ENCODE measurements around the gene GREB1L.
"Not testable (repeated sequence)": the region's sequence is repeated elsewhere in the genome, so short reads cannot be mapped to it uniquely, and the experiment has no call there.

GREB1L gene

DNA sequence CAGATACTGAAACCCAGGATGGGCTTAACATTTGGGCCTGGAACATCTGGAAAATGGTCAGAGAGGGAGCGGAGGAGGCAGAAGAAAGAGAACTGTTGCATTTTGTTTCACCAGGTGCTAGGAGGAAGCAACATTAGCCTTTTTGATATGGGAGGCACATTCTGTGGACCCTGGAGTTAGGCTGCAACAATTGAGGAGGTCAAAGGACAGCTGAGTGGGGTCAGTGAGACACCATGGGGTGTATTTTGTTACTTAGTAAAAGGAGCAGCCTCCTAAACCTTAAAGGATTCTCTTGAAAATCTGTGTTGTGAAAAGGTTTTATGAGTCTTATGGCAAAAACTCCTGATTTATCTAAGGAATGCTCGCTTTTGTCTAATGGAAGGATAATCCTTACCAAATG is 124.9 kb downstream of the GREB1L start:
- DNase-seq (ENCODE audit: low read depth): no peak
- TF ChIP-seq, protein P1, sequence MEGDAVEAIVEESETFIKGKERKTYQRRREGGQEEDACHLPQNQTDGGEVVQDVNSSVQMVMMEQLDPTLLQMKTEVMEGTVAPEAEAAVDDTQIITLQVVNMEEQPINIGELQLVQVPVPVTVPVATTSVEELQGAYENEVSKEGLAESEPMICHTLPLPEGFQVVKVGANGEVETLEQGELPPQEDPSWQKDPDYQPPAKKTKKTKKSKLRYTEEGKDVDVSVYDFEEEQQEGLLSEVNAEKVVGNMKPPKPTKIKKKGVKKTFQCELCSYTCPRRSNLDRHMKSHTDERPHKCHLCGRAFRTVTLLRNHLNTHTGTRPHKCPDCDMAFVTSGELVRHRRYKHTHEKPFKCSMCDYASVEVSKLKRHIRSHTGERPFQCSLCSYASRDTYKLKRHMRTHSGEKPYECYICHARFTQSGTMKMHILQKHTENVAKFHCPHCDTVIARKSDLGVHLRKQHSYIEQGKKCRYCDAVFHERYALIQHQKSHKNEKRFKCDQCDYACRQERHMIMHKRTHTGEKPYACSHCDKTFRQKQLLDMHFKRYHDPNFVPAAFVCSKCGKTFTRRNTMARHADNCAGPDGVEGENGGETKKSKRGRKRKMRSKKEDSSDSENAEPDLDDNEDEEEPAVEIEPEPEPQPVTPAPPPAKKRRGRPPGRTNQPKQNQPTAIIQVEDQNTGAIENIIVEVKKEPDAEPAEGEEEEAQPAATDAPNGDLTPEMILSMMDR (IDR thresholded peaks at IDR 0.05; ENCODE audit: insufficient read depth, low read depth, low read length, missing control alignments): no peak
- no peak overlapping the region for H3K4me3 ChIP-seq (ENCODE audit: low read depth, low read length)

DNA sequence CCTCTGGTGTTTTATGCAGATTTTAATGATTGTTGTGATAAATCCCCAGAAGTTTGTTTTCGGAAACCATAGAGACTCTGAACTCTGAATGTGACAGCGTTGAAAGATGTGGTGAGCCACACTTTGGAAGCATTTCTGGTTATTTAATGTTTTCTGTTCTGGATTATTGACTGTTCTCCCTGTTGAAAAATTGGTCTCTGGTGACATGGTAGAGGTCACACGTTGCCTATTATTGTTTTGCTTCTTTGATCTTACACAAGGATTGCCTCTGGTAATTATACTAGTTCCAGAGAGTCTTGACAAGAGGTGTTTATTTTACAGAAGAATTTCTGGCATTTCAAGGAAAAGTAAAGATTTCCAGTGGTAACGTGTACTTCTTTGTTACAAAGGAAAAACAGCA is 127.1 kb downstream of the GREB1L start:
- no peak for DNase-seq (ENCODE audit: low read depth)
- TF ChIP-seq, protein P1 (IDR thresholded peaks at IDR 0.05; ENCODE audit: insufficient read depth, low read depth, low read length, missing control alignments): no peak

DNA sequence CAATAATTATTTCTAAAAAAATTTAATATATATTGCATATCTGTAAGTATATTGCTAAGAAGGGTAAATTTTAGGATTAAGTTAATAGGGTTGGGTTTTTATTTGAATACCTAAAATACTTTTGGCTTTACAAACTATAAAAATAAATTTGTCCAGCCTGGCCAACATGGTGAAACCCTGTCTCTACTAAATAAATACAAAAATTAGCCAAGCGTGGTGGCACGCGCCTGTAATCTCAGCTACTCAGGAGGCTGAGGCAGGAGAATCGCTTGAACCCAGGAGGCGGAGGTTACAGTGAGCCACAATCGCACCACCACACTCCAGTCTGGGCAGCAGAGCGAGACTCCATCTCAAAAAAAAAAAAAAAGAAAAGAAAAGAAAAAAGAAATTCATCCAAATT is 127.6 kb downstream of the GREB1L start:
- not testable (repeated sequence) for H3K4me3 ChIP-seq (ENCODE audit: low read depth, low read length); DNase-seq (ENCODE audit: low read depth)

More for the DNA sequence above, 127.1 kb downstream of the GREB1L start:
- H3K4me3 ChIP-seq (ENCODE audit: low read depth, low read length): no peak overlapping the region

DNA sequence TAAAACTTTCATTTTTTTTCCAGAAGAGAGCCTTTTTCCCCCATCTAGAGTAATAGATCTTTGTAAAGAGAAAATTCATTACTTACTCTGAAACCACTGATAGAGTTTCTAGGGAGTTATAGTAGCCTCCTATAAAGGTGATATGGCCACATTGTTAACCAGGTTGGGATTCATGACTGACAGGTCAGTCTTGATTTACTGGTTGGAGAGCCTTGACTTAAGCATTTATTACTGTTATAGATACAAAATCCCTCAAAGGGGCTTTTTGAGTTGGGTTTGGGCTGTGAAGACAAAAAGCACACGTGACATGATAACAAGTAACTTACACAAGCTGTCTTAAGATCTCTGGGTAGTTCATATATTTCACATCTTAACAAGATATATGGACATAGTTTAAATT is 141.0 kb downstream of the GREB1L start:
- H3K4me3 ChIP-seq (ENCODE audit: low read depth, low read length): no peak overlapping the region
- TF ChIP-seq, protein P1 (IDR thresholded peaks at IDR 0.05; ENCODE audit: insufficient read depth, low read depth, low read length, missing control alignments): no peak
- DNase-seq (ENCODE audit: low read depth): no peak

DNA sequence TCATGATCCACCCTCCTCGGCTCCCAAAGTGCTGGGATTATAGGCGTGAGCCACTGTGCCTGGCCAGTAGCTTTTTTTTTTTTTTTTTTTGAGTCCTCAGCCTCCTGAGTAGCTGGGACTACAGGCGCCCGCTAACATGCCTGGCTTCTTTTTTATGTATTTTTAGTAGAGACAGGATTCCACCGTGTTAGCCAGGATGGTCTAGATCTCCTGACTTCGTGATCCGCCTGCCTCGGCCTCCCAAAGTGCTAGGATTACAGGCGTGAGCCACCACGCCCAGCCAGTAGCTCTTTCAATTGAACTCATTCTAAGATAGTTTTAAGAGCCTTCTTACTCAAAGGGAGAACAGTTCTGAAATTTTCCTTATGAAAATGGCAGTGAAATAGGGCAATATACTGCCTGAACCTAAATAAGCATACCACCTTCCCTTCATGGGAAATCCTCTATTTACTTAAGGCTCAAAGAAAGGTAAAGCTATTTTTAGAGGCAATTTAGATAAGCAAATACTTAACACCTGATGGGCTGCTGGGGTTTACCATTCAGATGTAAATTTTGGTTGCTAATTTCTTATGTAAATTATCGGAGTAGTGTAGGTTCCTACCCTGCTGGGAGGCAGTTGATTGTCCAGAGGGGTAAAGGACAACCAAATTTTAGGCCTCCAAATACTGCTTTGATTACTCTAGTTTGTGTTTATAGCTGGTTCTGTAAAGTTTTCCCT is 144.7 kb downstream of the GREB1L start:
- DNase-seq (ENCODE audit: low read depth): no peak
- TF ChIP-seq, protein P1 (IDR thresholded peaks at IDR 0.05; ENCODE audit: insufficient read depth, low read depth, low read length, missing control alignments): no peak
- H3K4me3 ChIP-seq (ENCODE audit: low read depth, low read length): no peak overlapping the region

DNA sequence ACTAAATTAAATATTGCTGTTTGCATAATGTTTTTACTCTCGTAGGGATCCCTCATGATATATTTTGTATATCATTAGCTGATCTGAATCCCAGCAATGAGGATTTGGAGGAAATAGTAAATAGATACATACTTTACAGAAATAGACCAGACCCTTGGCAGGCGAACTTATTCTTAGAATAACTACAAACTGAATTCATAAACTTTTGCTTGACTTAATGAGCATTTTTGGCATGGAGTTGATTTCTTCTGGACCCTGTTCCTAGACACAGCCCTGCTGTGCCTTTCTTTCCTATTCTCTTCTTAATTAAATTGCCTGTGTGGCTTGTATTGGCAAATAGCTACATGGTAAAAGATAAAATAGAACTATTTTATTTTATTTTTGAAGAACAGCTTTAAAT is 145.9 kb downstream of the GREB1L start:
- H3K4me3 ChIP-seq (ENCODE audit: low read depth, low read length): no peak overlapping the region
- TF ChIP-seq, protein P1 (IDR thresholded peaks at IDR 0.05; ENCODE audit: insufficient read depth, low read depth, low read length, missing control alignments): no peak
- no peak for DNase-seq (ENCODE audit: low read depth)

DNA sequence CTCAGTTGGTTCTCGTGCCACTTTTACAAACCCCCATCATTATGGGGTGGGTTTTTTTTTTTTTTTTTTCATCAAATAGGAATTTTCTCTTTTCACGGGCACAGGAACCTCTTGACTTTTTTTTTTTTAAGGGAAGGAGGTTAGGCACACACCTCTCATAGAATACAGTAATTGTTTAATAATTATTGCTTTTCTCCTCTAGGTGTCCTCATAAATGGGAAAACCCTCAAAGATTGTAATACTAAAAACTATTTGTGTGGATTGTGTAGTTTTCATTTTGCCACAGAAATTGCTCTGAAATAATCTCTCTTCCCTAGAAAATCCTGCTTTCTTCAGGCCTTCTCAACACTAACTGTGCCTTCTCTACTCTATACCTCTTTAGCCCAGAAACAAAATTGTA is 147.3 kb downstream of the GREB1L start:
- DNase-seq (ENCODE audit: low read depth): no peak
- H3K4me3 ChIP-seq (ENCODE audit: low read depth, low read length): no peak overlapping the region
- TF ChIP-seq, protein P1 (IDR thresholded peaks at IDR 0.05; ENCODE audit: insufficient read depth, low read depth, low read length, missing control alignments): no peak
